ENCODE measurements around the gene GPR137B. TPM values are rescaled to one million over a fixed set of nuclear protein-coding genes. Genes with fewer than 3 reads are reported as not detected.

GPR137B gene
- total RNA-seq, 1 donor from 2014 or later = 14.8 TPM

GRCh38 chr1:236204039-236204438 is 61.7 kb downstream of the GPR137B start:
- TF ChIP-seq, protein P1, sequence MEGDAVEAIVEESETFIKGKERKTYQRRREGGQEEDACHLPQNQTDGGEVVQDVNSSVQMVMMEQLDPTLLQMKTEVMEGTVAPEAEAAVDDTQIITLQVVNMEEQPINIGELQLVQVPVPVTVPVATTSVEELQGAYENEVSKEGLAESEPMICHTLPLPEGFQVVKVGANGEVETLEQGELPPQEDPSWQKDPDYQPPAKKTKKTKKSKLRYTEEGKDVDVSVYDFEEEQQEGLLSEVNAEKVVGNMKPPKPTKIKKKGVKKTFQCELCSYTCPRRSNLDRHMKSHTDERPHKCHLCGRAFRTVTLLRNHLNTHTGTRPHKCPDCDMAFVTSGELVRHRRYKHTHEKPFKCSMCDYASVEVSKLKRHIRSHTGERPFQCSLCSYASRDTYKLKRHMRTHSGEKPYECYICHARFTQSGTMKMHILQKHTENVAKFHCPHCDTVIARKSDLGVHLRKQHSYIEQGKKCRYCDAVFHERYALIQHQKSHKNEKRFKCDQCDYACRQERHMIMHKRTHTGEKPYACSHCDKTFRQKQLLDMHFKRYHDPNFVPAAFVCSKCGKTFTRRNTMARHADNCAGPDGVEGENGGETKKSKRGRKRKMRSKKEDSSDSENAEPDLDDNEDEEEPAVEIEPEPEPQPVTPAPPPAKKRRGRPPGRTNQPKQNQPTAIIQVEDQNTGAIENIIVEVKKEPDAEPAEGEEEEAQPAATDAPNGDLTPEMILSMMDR (conservative IDR thresholded peaks at IDR 0.05; ENCODE audit: low read depth, low read length) = no peak
- DNase-seq (ENCODE audit: low read depth) = no peak
- H3K4me3 ChIP-seq (ENCODE audit: low read depth, low read length) = no peak overlapping the region

- no peak overlapping the region for H3K4me3 ChIP-seq (ENCODE audit: low read depth, low read length)
- DNase-seq (ENCODE audit: low read depth) = no peak
- TF ChIP-seq, protein P1 (conservative IDR thresholded peaks at IDR 0.05; ENCODE audit: low read depth, low read length) = no peak
These were observed 62.3 kb downstream of the GPR137B start for GRCh38 chr1:236204656-236205055.

DNA sequence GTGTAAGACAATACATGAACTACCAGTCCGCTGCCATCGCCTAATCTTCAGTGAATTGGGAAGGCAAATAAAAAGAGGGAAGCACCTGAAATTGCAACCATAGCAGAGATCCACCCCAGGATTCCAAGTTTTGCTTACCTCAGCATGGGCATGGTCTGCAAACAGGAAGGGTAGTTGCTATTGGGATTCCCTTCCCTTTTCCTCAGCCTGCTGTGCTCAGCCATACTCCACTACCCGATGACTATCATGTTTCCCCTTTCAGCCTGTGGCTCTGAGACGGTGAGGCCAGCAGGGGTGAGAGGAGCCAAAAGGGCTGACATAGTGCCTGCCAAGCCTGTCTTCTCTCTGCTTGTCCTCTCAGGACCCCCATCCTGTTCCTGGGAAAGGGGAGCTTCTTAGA is 64.2 kb downstream of the GPR137B start:
- no peak overlapping the region for H3K4me3 ChIP-seq (ENCODE audit: low read depth, low read length)
- no peak for DNase-seq (ENCODE audit: low read depth)
- TF ChIP-seq, protein P1 (conservative IDR thresholded peaks at IDR 0.05; ENCODE audit: low read depth, low read length) = no peak

DNA sequence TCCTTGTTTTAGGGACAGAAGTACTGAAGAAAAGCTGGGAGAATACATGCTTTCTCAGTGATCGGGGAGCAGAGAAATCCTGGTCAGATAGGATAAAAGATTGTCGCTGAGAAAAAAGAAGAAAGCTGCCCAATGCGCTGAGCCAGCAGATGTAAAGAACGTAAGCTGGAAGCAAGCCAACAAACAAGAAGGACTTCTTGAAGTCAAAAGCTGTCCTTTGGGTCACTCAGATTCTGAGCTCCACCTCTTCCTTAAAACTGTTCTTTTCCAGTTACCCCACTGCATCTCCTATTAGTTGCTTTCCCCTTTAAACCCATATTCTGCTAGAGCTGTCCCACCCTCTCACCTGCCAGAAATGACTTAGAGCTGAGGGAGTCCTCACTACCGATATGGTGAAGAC is 64.8 kb downstream of the GPR137B start:
- no peak for DNase-seq (ENCODE audit: low read depth)
- H3K4me3 ChIP-seq (ENCODE audit: low read depth, low read length) = no peak overlapping the region
- TF ChIP-seq, protein P1 (conservative IDR thresholded peaks at IDR 0.05; ENCODE audit: low read depth, low read length) = no peak

- TF ChIP-seq, protein P1 (conservative IDR thresholded peaks at IDR 0.05; ENCODE audit: low read depth, low read length) = no peak
- DNase-seq (ENCODE audit: low read depth) = no peak
- no peak overlapping the region for H3K4me3 ChIP-seq (ENCODE audit: low read depth, low read length)
These were observed 65.2 kb downstream of the GPR137B start for GRCh38 chr1:236207569-236207968.

DNA sequence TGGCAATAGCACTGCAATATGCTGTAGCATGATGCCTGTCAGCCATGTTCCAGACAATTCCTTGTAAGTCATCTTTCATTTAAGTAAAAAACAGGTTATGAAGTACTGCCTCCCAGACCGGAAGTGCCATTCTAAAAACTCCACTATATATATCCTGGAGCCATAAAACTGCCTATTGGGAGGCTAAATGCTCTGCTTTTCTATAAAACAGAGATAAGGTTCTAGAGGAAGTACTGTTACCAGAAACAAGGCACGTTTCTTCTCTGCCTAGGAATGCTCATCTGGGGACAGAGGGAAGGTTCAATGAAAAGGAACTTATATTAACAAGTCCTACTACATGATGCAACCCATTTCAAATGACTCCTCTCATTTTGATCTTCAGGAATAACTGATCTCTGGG is 66.8 kb downstream of the GPR137B start:
- no peak for DNase-seq (ENCODE audit: low read depth)
- no peak overlapping the region for H3K4me3 ChIP-seq (ENCODE audit: low read depth, low read length)
- TF ChIP-seq, protein P1 (conservative IDR thresholded peaks at IDR 0.05; ENCODE audit: low read depth, low read length) = no peak

DNA sequence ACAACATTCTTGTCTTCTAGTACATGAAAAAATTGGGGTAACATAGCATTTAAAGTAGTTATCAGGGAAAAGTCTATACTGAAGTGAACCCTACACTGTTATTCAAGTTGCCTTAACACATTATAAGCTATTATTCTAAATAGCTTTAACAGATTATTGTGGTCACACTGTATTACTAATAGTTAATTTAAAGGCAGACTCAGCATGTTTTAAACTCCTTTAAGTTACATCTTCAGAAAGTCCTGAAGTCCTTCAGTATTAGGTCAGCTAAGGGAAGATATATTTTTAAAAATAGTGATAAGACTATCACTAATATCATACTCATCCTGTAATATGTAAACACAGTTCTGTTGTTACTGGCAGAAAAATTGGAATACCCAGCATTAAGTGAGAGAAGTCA is 67.4 kb downstream of the GPR137B start:
- H3K4me3 ChIP-seq (ENCODE audit: low read depth, low read length) = no peak overlapping the region
- TF ChIP-seq, protein P1 (conservative IDR thresholded peaks at IDR 0.05; ENCODE audit: low read depth, low read length) = no peak
- no peak for DNase-seq (ENCODE audit: low read depth)
